ENCODE data around the gene KCTD10.

- TF ChIP-seq, protein P1, sequence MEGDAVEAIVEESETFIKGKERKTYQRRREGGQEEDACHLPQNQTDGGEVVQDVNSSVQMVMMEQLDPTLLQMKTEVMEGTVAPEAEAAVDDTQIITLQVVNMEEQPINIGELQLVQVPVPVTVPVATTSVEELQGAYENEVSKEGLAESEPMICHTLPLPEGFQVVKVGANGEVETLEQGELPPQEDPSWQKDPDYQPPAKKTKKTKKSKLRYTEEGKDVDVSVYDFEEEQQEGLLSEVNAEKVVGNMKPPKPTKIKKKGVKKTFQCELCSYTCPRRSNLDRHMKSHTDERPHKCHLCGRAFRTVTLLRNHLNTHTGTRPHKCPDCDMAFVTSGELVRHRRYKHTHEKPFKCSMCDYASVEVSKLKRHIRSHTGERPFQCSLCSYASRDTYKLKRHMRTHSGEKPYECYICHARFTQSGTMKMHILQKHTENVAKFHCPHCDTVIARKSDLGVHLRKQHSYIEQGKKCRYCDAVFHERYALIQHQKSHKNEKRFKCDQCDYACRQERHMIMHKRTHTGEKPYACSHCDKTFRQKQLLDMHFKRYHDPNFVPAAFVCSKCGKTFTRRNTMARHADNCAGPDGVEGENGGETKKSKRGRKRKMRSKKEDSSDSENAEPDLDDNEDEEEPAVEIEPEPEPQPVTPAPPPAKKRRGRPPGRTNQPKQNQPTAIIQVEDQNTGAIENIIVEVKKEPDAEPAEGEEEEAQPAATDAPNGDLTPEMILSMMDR (IDR thresholded peaks at IDR 0.05; ENCODE audit: low read length) = no peak
- TF ChIP-seq EZH2 (IDR thresholded peaks at IDR 0.05; ENCODE audit: borderline replicate concordance, low read length) = no peak
These were observed 4.1 kb downstream of the KCTD10 start for GRCh38 chr12:109473006-109473405.

Measured in OCI-LY1 (cell line).